HG02884 (cell line): ENCODE measurements around the gene SEZ6L.
A peak's percentile ranks its signal among the peaks of the same experiment; 100 is the strongest.

ENCODE experiments used
- ATAC-seq: cut with Tn5 transposase; IDR thresholded peaks from one replicate; pipeline ENCODE4 v1.9.1; 2021; ENCODE audit warnings: mild to moderate bottlenecking, moderate library complexity; ENCODE audit not compliant: unreplicated experiment

Gene SEZ6L

GRCh38 chr22:26416670-26417276 lies 247.5 kb downstream of the SEZ6L start:
- no peak for ATAC-seq

GRCh38 chr22:26417406-26417805 lies 248.1 kb downstream of the SEZ6L start:
- ATAC-seq, result no peak

GRCh38 chr22:26418620-26419019 lies 249.4 kb downstream of the SEZ6L start:
- ATAC-seq, result no peak

GRCh38 chr22:26426924-26427323 lies 257.7 kb downstream of the SEZ6L start:
- no peak for ATAC-seq

GRCh38 chr22:26428515-26429457 lies 259.5 kb downstream of the SEZ6L start, which contains the start of gene ASPHD2:
ASPHD2 (plus strand) TSS chr22:26429260; CDS start chr22:26433616, 4,356 bp downstream.
- ATAC-seq, result peak; percentile 69

GRCh38 chr22:26429458-26430286 lies 260.4 kb downstream of the SEZ6L start:
- peak; percentile 13 for ATAC-seq

GRCh38 chr22:26430600-26430999 lies 261.3 kb downstream of the SEZ6L start:
- no peak for ATAC-seq

GRCh38 chr22:26431261-26431995 lies 262.2 kb downstream of the SEZ6L start:
- no peak for ATAC-seq

- no peak for ATAC-seq
These were observed 263.5 kb downstream of the SEZ6L start for GRCh38 chr22:26432619-26433311.
